OCI-LY1 (cell line): Measurements from ENCODE around the gene ZNF3.
A peak's percentile ranks its signal among the peaks of the same experiment; 100 is the strongest.

Source experiments
- H2AFZ ChIP-seq: fragments of 200-600 bp; sonication (generic), shearing (Covaris generic); 2 replicates; pipeline ENCODE4 v1.6.0; 2014; ENCODE audit warnings: antibody characterized with exemption, mild to moderate bottlenecking, low read length
- H3F3A ChIP-seq: fragments of 200-600 bp; sonication (generic), shearing (Covaris generic); 2 replicates; pipeline ENCODE4 v1.6.0; 2014; ENCODE audit warnings: mild to moderate bottlenecking, antibody characterized with exemption, low read length, moderate library complexity; ENCODE audit not compliant: insufficient read depth
- H3K27ac ChIP-seq: fragments of 200-600 bp; sonication (generic); 2 replicates; pipeline ENCODE4 v1.5.1; 2014; ENCODE audit warnings: low read length, mixed run types, mild to moderate bottlenecking, low read depth; ENCODE audit not compliant: poor library complexity, severe bottlenecking
- H3K27me3 ChIP-seq: fragments of 200-600 bp; sonication (generic); 2 replicates; pipeline ENCODE4 v1.6.0; 2014; ENCODE audit warnings: antibody characterized with exemption, mild to moderate bottlenecking, low read length, moderate library complexity; ENCODE audit not compliant: insufficient read depth
- H3K36me3 ChIP-seq: fragments of 200-600 bp; sonication (generic); 2 replicates; pipeline ENCODE4 v1.6.1; 2014; ENCODE audit warnings: mild to moderate bottlenecking, antibody characterized with exemption, low read length, moderate library complexity, mixed read lengths; ENCODE audit not compliant: insufficient read depth
- H3K4me1 ChIP-seq: fragments of 200-600 bp; sonication (generic); 2 replicates; pipeline ENCODE4 v1.5.1; 2014; ENCODE audit warnings: mild to moderate bottlenecking, low read length, moderate library complexity; ENCODE audit not compliant: insufficient read depth, severe bottlenecking
- H3K4me2 ChIP-seq: fragments of 200-600 bp; sonication (generic), shearing (Covaris generic); 2 replicates; pipeline ENCODE4 v1.6.1; 2014; ENCODE audit warnings: low read length
- H3K4me3 ChIP-seq: fragments of 200-600 bp; sonication (generic); 2 replicates; pipeline ENCODE4 v1.5.1; 2014; ENCODE audit warnings: low read length, low read depth, mild to moderate bottlenecking, mixed read lengths; ENCODE audit not compliant: poor library complexity, severe bottlenecking
- H3K79me2 ChIP-seq: fragments of 200-600 bp; shearing (Covaris generic); 2 replicates; pipeline ENCODE4 v1.6.1; 2016; ENCODE audit warnings: mixed run types, low read length, mixed read lengths; ENCODE audit not compliant: insufficient read depth
- H3K9ac ChIP-seq: fragments of 200-600 bp; sonication (generic), shearing (Covaris generic); 2 replicates; pipeline ENCODE4 v1.6.1; 2014; ENCODE audit warnings: mild to moderate bottlenecking, low read length, mixed read lengths
- H3K9me2 ChIP-seq: fragments of 200-600 bp; sonication (generic), shearing (Covaris generic); 2 replicates; pipeline ENCODE4 v1.6.1; 2014; ENCODE audit warnings: low read depth, mild to moderate bottlenecking, low read length, mixed read lengths
- H3K9me3 ChIP-seq: fragments of 200-600 bp; shearing (Covaris generic); 2 replicates; pipeline ENCODE4 v1.6.1; 2014; ENCODE audit warnings: low read length, mixed read lengths
- H4K20me1 ChIP-seq: fragments of 200-600 bp; sonication (generic), shearing (Covaris generic); 2 replicates; pipeline ENCODE4 v1.6.0; 2016; ENCODE audit warnings: mild to moderate bottlenecking, low read length; ENCODE audit not compliant: insufficient read depth
- EZH2 ChIP-seq: fragments of 200-600 bp; sonication (generic), shearing (Covaris generic); IDR thresholded peaks from 2 replicates; pipeline ENCODE4 v1.8.0; 2017; ENCODE audit warnings: borderline replicate concordance, mixed run types, mild to moderate bottlenecking, antibody characterized with exemption, low read length, moderate library complexity, mixed read lengths
- TF ChIP-seq, protein P1 (sequence below): fragments of 200-600 bp; sonication (generic), shearing (Covaris generic); IDR thresholded peaks from 2 replicates; pipeline ENCODE4 v1.5.1; 2017; ENCODE audit warnings: mild to moderate bottlenecking, antibody characterized with exemption, low read length, moderate library complexity, mixed read lengths

ZNF3 gene

DNA sequence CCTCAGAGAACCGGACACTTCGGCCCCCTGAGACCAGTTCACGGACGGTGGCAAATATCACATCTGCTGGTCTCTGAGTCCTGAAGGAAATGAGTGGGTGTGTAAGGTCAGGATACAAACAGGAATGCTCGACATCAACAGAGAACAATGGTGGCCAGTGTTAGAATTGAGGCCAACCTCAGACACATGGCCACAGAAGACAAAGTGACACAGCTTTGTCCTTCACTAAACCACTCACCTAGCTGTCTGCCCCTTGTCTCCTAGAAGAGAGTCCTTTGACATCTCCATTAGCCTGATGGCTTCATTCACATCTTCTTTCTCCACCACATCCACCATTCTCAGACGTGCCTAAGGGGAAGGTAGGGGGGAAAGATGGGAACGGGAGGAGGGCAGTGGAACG lies 11.5 kb upstream of the ZNF3 start:
- no peak overlapping the region for H3K4me2 ChIP-seq
- no peak overlapping the region for H3K9ac ChIP-seq
- no peaks in the 10 kb centered on the region for H4K20me1 ChIP-seq
- no peak overlapping the region for H3K27ac ChIP-seq
- no peak overlapping the region for H3K4me3 ChIP-seq
- peaks cover 28% of the 10 kb centered on the region for H3F3A ChIP-seq
- H3K9me2 ChIP-seq, result no peaks in the 10 kb centered on the region
- H3K27me3 ChIP-seq, result no peaks in the 10 kb centered on the region
- no peaks in the 10 kb centered on the region for H3K9me3 ChIP-seq
- H3K36me3 ChIP-seq, result peaks cover 79% of the 10 kb centered on the region
- H3K4me1 ChIP-seq, result peaks cover 20% of the 10 kb centered on the region
- no peaks in the 10 kb centered on the region for H3K79me2 ChIP-seq
- no peak for TF ChIP-seq EZH2
- TF ChIP-seq, protein P1, sequence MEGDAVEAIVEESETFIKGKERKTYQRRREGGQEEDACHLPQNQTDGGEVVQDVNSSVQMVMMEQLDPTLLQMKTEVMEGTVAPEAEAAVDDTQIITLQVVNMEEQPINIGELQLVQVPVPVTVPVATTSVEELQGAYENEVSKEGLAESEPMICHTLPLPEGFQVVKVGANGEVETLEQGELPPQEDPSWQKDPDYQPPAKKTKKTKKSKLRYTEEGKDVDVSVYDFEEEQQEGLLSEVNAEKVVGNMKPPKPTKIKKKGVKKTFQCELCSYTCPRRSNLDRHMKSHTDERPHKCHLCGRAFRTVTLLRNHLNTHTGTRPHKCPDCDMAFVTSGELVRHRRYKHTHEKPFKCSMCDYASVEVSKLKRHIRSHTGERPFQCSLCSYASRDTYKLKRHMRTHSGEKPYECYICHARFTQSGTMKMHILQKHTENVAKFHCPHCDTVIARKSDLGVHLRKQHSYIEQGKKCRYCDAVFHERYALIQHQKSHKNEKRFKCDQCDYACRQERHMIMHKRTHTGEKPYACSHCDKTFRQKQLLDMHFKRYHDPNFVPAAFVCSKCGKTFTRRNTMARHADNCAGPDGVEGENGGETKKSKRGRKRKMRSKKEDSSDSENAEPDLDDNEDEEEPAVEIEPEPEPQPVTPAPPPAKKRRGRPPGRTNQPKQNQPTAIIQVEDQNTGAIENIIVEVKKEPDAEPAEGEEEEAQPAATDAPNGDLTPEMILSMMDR, result no peak
- no peak overlapping the region for H2AFZ ChIP-seq

DNA sequence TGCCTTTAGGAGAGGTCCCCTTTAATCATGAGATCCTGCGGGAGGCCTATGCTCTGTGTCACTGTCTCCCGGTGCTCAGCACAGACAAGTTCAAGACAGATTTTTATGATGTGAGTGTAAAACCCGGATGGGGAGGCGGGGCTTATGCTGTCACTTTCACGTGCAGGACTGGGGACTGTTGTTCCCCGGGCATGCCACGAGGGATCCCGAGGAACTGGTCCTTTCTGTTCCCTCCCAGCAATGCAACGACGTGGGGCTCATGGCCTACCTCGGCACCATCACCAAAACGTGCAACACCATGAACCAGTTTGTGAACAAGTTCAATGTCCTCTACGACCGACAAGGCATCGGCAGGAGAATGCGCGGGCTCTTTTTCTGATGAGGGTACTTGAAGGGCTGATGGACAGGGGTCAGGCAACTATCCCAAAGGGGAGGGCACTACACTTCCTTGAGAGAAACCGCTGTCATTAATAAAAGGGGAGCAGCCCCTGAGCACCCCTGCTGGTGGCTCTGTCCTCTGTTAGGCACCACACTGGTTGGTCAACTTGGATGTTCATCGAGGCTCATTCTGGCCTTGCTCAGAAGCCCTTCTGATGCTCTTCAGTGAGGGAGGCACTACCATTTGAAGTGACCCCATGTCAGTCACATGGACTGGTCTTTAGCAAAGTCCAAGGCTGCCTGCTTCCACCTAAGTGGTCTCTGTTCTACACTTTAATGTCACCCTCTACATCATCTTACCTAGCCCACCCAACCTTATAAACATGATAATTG lies 10.1 kb upstream of the ZNF3 start:
- Histone ChIP-seq H3K27me3 (no peaks in the 10 kb centered on the region), H3K36me3 (peaks cover 65% of the 10 kb centered on the region), H4K20me1 (no peaks in the 10 kb centered on the region), H3K9me3 (no peaks in the 10 kb centered on the region), H3K4me2 (no peak overlapping the region), H3F3A (peaks cover 28% of the 10 kb centered on the region), H2AFZ (no peak overlapping the region), H3K27ac (peak overlapping the region; percentile 40), H3K9me2 (no peaks in the 10 kb centered on the region), H3K4me3 (no peak overlapping the region), H3K4me1 (peaks cover 22% of the 10 kb centered on the region), H3K9ac (no peak overlapping the region), H3K79me2 (no peaks in the 10 kb centered on the region)
- TF ChIP-seq, protein P1, result peak; percentile 27; the same call in 1 of the 2 replicates
- no peak for TF ChIP-seq EZH2

DNA sequence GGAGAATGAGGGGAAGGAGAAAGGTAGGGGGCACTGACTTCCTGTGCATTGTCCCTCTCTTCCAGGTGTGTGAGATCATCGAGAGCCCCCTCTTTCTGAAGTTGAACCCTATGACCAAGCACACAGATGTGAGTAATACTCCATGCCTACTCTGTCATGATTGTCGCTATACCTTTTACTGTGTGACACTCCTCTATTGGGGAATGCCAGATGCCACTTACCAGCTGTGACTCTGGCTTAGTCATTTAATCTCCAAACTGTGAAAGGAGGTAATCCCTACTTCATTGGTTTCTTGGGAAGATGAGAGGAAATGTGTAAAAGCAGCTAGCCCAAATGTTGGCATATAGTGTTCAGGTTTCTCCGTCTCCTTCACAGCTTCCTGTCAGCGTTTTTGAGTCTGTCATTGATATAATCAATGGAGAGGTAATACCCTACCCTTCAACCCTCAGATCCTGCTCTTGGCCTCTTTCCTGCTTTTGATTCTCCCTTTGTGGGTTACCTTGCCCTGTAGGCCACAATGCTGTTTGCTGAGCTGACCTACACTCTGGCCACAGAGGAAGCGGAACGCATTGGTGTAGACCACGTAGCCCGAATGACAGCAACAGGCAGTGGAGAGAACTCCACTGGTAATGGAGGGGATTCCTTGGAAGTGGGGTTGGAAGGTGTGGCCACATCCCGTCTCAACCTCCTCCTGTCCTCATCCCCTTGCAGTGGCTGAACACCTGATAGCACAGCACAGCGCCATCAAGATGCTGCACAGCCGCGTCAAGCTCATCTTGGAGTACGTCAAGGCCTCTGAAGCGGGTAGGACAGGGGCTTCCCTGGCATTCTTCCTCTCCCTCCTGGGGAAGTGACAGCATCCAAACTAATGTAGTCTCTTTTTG lies 9.2 kb upstream of the ZNF3 start:
- Histone ChIP-seq H3K4me2 (peak overlapping the region; percentile 0; the same call in 1 of the 2 replicates), H3K4me3 (no peak overlapping the region), H3K27ac (peak overlapping the region; percentile 40), H3K9ac (no peak overlapping the region), H3K9me3 (no peaks in the 10 kb centered on the region), H3K4me1 (peaks cover 22% of the 10 kb centered on the region), H3F3A (peaks cover 28% of the 10 kb centered on the region), H3K36me3 (peaks cover 56% of the 10 kb centered on the region), H2AFZ (no peak overlapping the region), H3K27me3 (no peaks in the 10 kb centered on the region), H4K20me1 (no peaks in the 10 kb centered on the region), H3K79me2 (no peaks in the 10 kb centered on the region), H3K9me2 (no peaks in the 10 kb centered on the region)
- TF ChIP-seq, protein P1, result no peak
- TF ChIP-seq EZH2, result no peak
